NT2/D1 (cell line): ENCODE results near the gene CAPZB.

Experiments used
- DNase-seq: peaks from one replicate; pipeline ENCODE4 v3.0.0-alpha.2; 2011; ENCODE audit warnings: low read depth, low spot score
- H3K27me3 ChIP-seq: 2 replicates; pipeline ENCODE4 v1.6.0; 2011; ENCODE audit warnings: mild to moderate bottlenecking; ENCODE audit not compliant: insufficient read length, insufficient read depth
- H3K36me3 ChIP-seq: 2 replicates; pipeline ENCODE4 v1.6.1; 2011; ENCODE audit warnings: mild to moderate bottlenecking, low read length, mixed read lengths; ENCODE audit not compliant: insufficient read depth, insufficient read length
- H3K4me1 ChIP-seq: 2 replicates; pipeline ENCODE4 v1.5.1; 2011; ENCODE audit not compliant: insufficient read depth, insufficient read length
- H3K4me3 ChIP-seq: 2 replicates; pipeline ENCODE4 v1.5.1; 2011; ENCODE audit warnings: low read depth; ENCODE audit not compliant: insufficient read length
- H3K9ac ChIP-seq: 2 replicates; pipeline ENCODE4 v1.6.0; 2011; ENCODE audit warnings: low read depth; ENCODE audit not compliant: insufficient read length
- H3K9me3 ChIP-seq: 2 replicates; pipeline ENCODE4 v1.5.1; 2011; ENCODE audit warnings: mild to moderate bottlenecking, low read length; ENCODE audit not compliant: insufficient read depth
- SUZ12 ChIP-seq: IDR thresholded peaks from 2 replicates; pipeline ENCODE4 v1.6.1; 2011; ENCODE audit not compliant: insufficient read length, insufficient read depth; ENCODE audit errors: extremely low read depth
- YY1 ChIP-seq: IDR thresholded peaks from 2 replicates; pipeline ENCODE4 v1.6.1; 2011; ENCODE audit not compliant: insufficient read length, insufficient read depth
- ZNF274 ChIP-seq: IDR thresholded peaks from 2 replicates; pipeline ENCODE4 v1.6.1; 2011; ENCODE audit warnings: mild to moderate bottlenecking, low read depth, low read length

The CAPZB gene

DNA sequence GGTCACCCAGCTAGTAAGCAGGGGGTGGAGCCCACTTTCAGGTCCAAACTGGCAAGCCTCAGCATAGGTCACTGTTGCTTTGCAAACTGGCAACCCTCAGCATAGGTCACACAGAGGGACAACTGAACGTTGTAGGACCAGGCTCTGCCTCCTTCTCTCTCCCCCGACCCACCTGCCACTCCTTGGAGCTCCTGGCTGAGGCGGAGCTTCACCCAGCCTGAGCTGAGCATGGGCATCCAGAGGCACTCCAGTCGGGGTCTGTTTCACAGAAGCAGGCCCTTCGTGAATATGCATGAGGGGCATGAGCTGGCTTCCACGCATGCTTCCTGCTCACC, 24.2 kb downstream of the CAPZB start:
- no peak for DNase-seq
- no peak overlapping the region for H3K4me3 ChIP-seq
- H3K9ac ChIP-seq: no peak overlapping the region
- peaks cover 7% of the 10 kb centered on the region for H3K4me1 ChIP-seq
- no peaks in the 10 kb centered on the region for H3K27me3 ChIP-seq
- no peaks in the 10 kb centered on the region for H3K9me3 ChIP-seq
- TF ChIP-seq YY1: no peak
- no peak for TF ChIP-seq ZNF274
- TF ChIP-seq SUZ12: no peak
- H3K36me3 ChIP-seq: peaks cover 22% of the 10 kb centered on the region

GRCh38 chr1:19460535-19461219, 24.7 kb downstream of the CAPZB start:
- Histone ChIP-seq H3K36me3 (peaks cover 18% of the 10 kb centered on the region), H3K27me3 (no peaks in the 10 kb centered on the region), H3K4me1 (peaks cover 6% of the 10 kb centered on the region), H3K9me3 (no peaks in the 10 kb centered on the region), H3K9ac (no peak overlapping the region), H3K4me3 (no peak overlapping the region)
- no peak for DNase-seq
- no peak for TF ChIP-seq SUZ12
- TF ChIP-seq YY1: no peak
- TF ChIP-seq ZNF274: no peak

GRCh38 chr1:19458815-19459417, 26.4 kb downstream of the CAPZB start:
- H3K4me3 ChIP-seq: no peak overlapping the region
- peaks cover 15% of the 10 kb centered on the region for H3K36me3 ChIP-seq
- no peak for TF ChIP-seq YY1
- TF ChIP-seq SUZ12: no peak
- H3K27me3 ChIP-seq: no peaks in the 10 kb centered on the region
- no peak overlapping the region for H3K9ac ChIP-seq
- H3K9me3 ChIP-seq: no peaks in the 10 kb centered on the region
- no peak for DNase-seq
- H3K4me1 ChIP-seq: peaks cover 16% of the 10 kb centered on the region

DNA sequence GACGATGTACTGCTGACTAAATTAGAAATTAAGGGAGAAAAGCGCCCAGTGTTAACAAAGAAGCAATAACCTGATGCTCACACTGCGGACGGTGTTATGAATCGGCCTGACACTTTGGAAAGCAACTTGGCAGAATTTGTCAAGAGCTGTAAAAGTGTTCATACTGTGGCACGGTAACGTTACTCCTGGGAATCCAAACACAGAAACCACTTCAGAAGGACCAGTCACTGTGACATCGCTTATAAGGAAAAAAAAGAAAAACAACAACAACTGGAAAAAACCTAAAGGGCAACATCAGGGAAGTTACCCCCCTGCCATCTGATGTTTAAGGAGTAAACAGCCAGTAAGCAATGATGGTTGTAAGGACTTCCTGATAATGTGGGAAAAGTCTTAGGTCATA, 27.7 kb downstream of the CAPZB start:
- H3K9ac ChIP-seq: no peak overlapping the region
- no peak overlapping the region for H3K4me3 ChIP-seq
- H3K9me3 ChIP-seq: no peaks in the 10 kb centered on the region
- peaks cover 15% of the 10 kb centered on the region for H3K36me3 ChIP-seq
- H3K27me3 ChIP-seq: no peaks in the 10 kb centered on the region
- peaks cover 18% of the 10 kb centered on the region for H3K4me1 ChIP-seq
- TF ChIP-seq ZNF274 (no peak), YY1 (no peak), SUZ12 (no peak)
- no peak for DNase-seq

DNA sequence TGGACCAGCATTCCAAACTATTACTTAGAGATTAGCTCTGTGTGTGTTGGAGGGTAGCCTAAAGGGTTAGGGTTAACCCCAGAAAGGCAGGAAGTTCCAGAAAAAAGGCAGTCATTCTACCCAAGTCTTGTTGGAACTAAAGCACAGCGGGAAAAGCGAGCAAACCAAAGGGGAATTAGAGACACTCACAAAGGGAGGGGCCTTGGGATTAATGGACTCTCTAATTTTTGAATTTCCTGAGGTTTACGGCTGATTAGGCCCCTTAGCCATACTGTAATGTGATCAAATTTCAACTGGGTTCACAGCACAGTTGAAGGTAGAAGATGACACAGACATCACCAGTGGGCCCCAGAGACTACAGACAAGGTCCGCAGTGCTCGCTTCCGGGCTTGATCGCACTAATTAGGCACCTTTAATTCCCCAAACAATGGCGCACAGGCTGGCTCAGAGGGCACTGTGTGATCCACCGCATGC, 28.3 kb downstream of the CAPZB start:
- H3K4me1 ChIP-seq: peaks cover 18% of the 10 kb centered on the region
- H3K27me3 ChIP-seq: no peaks in the 10 kb centered on the region
- H3K9ac ChIP-seq: no peak overlapping the region
- H3K9me3 ChIP-seq: no peaks in the 10 kb centered on the region
- peaks cover 15% of the 10 kb centered on the region for H3K36me3 ChIP-seq
- TF ChIP-seq YY1 (no peak), ZNF274 (no peak), SUZ12 (no peak)
- no peak overlapping the region for H3K4me3 ChIP-seq
- no peak for DNase-seq

GRCh38 chr1:19455353-19455752, 30.0 kb downstream of the CAPZB start:
- TF ChIP-seq SUZ12: no peak
- TF ChIP-seq YY1: no peak
- no peak for TF ChIP-seq ZNF274
- no peaks in the 10 kb centered on the region for H3K9me3 ChIP-seq
- peaks cover 13% of the 10 kb centered on the region for H3K4me1 ChIP-seq
- H3K36me3 ChIP-seq: peaks cover 14% of the 10 kb centered on the region
- no peaks in the 10 kb centered on the region for H3K27me3 ChIP-seq
- no peak overlapping the region for H3K4me3 ChIP-seq
- no peak for DNase-seq
- H3K9ac ChIP-seq: no peak overlapping the region

DNA sequence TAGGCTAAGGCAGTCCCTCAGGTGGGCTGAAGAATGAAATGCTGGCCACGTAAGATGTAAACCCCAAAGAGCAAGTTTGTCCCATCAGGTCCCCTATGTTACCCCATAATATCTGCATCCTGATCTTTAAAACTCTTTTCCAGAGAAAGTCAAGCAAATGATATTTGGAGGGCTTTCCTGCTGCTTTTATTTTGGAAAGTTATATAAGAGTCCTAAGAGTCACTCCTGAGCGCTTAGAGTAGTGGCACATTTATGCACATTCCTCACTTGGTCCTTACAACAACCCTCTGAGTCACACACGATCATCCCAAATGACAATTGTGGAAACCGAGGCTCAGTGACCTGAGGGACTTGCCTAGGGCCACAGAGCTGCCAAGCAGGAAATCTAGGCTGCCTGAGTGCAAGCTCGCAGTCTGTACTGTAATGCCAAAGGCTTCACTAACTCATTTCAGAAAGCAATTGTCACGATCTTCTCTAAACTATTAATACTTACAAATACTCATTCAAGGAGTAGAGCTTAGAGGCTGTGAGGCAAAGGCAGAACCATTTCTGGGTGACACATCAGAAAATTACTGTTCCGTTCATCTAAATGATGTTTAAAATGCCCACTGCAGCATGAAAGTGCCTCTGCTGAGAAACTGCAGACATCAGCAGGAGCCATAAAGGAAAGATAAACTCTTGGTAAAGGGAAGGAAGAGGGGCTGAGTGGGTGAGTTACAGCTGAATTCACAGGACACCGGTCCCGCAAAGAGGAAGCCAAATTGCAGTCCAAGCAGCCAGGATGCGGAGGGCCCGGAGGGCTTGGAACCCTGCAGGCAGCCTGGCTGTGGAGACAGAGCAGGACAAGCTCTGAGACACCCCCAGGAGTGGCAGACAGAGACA, 30.8 kb downstream of the CAPZB start:
- H3K9ac ChIP-seq: peak overlapping the region; percentile 3

More for the DNA sequence above, 30.8 kb downstream of the CAPZB start:
- no peak overlapping the region for H3K4me3 ChIP-seq
- no peaks in the 10 kb centered on the region for H3K9me3 ChIP-seq
- H3K4me1 ChIP-seq: peaks cover 13% of the 10 kb centered on the region
- peaks cover 11% of the 10 kb centered on the region for H3K36me3 ChIP-seq
- DNase-seq: no peak
- TF ChIP-seq YY1 (no peak), SUZ12 (no peak), ZNF274 (no peak)
- no peaks in the 10 kb centered on the region for H3K27me3 ChIP-seq
